Medulla oblongata (tissue), 1 donor: Measurements from ENCODE around the gene TUG1.

Source experiments
- DNase-seq: peaks from one replicate; pipeline ENCODE4 v3.0.0-alpha.2; 2015; ENCODE audit errors: extremely low spot score

TUG1 gene

DNA sequence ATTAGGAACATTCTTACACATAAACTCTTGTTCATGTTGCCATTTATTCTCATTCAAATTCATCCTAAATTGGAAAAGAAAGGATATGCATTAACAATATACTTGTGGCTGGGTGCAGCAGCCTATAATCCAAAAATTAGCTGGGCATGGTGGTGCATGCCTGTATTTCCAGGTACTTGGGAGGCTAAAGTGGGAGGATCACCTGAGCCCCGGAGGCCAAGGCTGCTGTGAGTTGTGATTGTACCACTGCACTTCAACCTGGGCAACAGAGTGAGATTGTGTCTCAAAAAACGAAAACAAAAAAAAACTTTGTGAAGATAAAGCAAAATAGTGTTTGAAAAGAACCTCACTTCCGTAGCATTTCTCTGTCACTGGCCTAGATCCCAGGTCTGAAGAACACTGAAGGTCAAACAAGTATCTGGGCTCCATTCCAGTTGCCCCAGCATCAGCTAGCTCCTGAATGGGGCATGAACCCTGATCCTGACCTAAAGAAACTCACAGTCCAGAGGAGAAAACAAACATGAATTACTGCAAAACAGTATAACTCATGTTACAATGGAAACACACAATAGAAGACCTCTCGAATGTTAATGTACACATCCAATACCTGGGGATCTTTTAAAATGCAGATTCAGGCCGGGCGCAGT lies 32.2 kb downstream of the TUG1 start:
- DNase-seq, result no peak

DNA sequence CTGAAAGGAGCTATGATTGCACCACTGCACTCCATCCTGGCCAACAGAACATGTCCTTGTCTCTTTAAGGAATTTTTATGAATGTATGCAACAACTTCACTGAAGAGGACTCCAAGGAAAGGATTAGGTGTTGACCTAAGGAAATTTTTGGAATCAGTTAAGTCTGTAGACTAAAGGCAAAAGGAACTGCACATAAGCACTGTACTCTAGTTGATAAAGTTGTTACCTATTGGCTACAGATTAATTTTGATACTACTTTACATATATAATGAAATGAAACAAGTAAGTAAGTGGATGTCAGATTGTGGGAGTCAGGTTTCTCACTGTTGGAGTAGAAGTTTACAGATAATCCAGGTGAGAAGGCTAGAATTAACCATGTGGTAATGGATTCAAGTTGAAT lies 36.5 kb downstream of the TUG1 start:
- no peak for DNase-seq

GRCh38 chr22:31019191-31019930 lies 50.3 kb downstream of the TUG1 start:
- DNase-seq, result no peak

- no peak for DNase-seq
Observed at GRCh38 chr22:31020334-31020733, 51.3 kb downstream of the TUG1 start.

DNA sequence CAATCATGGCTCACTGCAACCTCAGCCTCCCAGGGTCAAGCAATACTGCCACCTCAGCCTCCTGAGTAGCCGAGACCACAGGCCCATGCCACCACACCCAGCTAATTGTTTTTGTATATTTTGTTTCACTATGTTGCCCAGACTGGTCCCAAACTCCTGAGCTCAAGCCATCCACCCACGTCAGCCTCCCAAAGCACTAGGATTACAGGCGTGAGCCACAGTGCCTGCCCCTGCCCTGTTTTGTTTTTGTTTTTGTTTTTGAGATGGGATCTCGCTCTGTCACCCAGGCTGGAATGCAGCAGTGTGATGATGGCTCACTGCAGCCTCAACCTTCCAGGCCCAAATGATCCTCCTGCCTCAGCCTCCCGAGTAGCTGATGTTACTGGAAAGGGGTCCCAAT lies 53.5 kb downstream of the TUG1 start:
- DNase-seq, result no peak
